Upper lobe of right lung (tissue), 1 donor: ENCODE results near the gene FAM13B. TPM values are rescaled to one million over a fixed set of nuclear protein-coding genes. Genes with fewer than 3 reads are reported as not detected.
"Not testable (repeated sequence)": the region's sequence is repeated elsewhere in the genome, so short reads cannot be mapped to it uniquely, and the experiment has no call there.

Experiments
- ATAC-seq: fragments of 200-7000 bp; cut with Tn5 transposase; one replicate; pipeline ENCODE4 v1.9.1; 2020; ENCODE audit warnings: mild to moderate bottlenecking, moderate library complexity
- DNase-seq: peaks from one replicate; pipeline ENCODE4 v3.0.0-alpha.2; 2020
- H3K27ac ChIP-seq: fragments of 200-600 bp; one replicate; pipeline ENCODE4 v1.8.0; 2022
- H3K27me3 ChIP-seq: fragments of 200-600 bp; one replicate; pipeline ENCODE4 v1.8.0; 2022; ENCODE audit warnings: mild to moderate bottlenecking
- H3K36me3 ChIP-seq: fragments of 200-600 bp; one replicate; pipeline ENCODE4 v1.8.0; 2022
- H3K4me1 ChIP-seq: fragments of 200-600 bp; one replicate; pipeline ENCODE4 v1.8.0; 2022
- H3K4me3 ChIP-seq: fragments of 200-600 bp; one replicate; pipeline ENCODE4 v1.8.0; 2022; ENCODE audit warnings: mild to moderate bottlenecking
- H3K9me3 ChIP-seq: fragments of 200-600 bp; one replicate; pipeline ENCODE4 v1.8.0; 2022
- intact Hi-C: fragments of 100-400 bp; cut with DNase I; formaldehyde crosslinking; loops from one replicate; pipeline ENCODE4 v1.11.0; 2022
- total RNA-seq: library from RNA; stranded (reverse); fragmentation: NEBNext Ultra II Directional; extraction: Animal tissue kit (Norgen Biotek cat#: 25700); gene quantifications from one replicate; pipeline ENCODE4 v1.2.1, GENCODE V29; 2021
- TF ChIP-seq, protein P1 (sequence below): fragments of 200-600 bp; IDR thresholded peaks from one replicate; pipeline ENCODE4 v1.8.0; 2022; ENCODE audit warnings: antibody characterized with exemption
- donor health status: DM: no; HTN: yes; CAD: no; lungs with severe emphysema.

FAM13B gene
- total RNA-seq, 1 donor from 2014 or later = 42.4 TPM

DNA sequence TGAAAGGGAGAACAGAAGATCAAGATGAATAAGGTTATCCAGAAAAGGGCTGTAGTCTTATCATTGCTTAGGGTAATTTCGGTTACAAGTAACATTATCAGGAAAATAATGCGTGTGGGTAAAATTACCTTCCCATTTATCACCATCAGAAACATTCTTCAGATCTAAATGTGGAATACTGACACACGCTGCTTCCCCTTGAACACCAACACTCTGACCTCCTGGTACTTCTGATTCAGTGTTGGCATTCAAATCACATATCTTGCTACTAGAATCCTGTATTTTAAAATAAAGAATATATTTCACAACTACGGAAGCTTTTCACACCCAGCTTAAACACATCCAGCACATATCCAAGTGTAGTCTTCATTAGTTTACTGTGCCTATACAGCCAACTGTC lies 73.4 kb downstream of the FAM13B start:
- Histone ChIP-seq H3K9me3 (no peaks in the 10 kb centered on the region), H3K36me3 (peaks cover 39% of the 10 kb centered on the region), H3K27ac (no peak overlapping the region), H3K4me1 (no peaks in the 10 kb centered on the region), H3K4me3 (no peak overlapping the region), H3K27me3 (no peaks in the 10 kb centered on the region)
- DNase-seq = no peak
- ATAC-seq = no peak
- intact Hi-C loops = no loop called here
- TF ChIP-seq, protein P1, sequence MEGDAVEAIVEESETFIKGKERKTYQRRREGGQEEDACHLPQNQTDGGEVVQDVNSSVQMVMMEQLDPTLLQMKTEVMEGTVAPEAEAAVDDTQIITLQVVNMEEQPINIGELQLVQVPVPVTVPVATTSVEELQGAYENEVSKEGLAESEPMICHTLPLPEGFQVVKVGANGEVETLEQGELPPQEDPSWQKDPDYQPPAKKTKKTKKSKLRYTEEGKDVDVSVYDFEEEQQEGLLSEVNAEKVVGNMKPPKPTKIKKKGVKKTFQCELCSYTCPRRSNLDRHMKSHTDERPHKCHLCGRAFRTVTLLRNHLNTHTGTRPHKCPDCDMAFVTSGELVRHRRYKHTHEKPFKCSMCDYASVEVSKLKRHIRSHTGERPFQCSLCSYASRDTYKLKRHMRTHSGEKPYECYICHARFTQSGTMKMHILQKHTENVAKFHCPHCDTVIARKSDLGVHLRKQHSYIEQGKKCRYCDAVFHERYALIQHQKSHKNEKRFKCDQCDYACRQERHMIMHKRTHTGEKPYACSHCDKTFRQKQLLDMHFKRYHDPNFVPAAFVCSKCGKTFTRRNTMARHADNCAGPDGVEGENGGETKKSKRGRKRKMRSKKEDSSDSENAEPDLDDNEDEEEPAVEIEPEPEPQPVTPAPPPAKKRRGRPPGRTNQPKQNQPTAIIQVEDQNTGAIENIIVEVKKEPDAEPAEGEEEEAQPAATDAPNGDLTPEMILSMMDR = no peak

DNA sequence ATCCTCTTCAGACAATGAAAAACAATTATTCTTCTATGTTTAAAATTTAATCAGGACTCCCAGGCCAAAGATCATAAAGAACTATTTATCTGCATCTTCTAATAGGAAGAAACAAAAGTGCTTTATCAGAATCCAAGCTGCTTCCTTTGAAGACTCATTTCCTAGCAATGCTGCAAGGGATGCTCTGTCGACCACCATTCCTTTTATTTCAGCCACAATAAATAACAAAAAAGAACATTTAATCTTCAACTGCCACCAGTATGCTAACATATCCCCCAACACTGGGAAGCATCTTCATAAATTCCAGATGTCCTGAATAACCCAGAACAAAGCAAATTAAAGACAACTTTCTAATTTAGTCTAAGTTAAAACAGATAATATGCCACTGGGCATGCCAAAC lies 74.9 kb downstream of the FAM13B start:
- H3K36me3 ChIP-seq = peaks cover 48% of the 10 kb centered on the region
- H3K9me3 ChIP-seq = no peaks in the 10 kb centered on the region
- no peaks in the 10 kb centered on the region for H3K4me1 ChIP-seq
- TF ChIP-seq, protein P1 = no peak
- ATAC-seq (no peak), DNase-seq (no peak)
- H3K4me3 ChIP-seq = no peak overlapping the region
- no peak overlapping the region for H3K27ac ChIP-seq
- intact Hi-C loops = no loop called here
- H3K27me3 ChIP-seq = no peaks in the 10 kb centered on the region

GRCh38 chr5:137954131-137954879 lies 78.6 kb downstream of the FAM13B start:
- no peaks in the 10 kb centered on the region for H3K9me3 ChIP-seq
- no peak overlapping the region for H3K27ac ChIP-seq
- ATAC-seq (peak; percentile 41), DNase-seq (no peak)
- peaks cover 61% of the 10 kb centered on the region for H3K36me3 ChIP-seq
- no peaks in the 10 kb centered on the region for H3K4me1 ChIP-seq
- no peak overlapping the region for H3K4me3 ChIP-seq
- TF ChIP-seq, protein P1 = no peak
- intact Hi-C loops = no loop called here
- H3K27me3 ChIP-seq = no peaks in the 10 kb centered on the region

- no peak overlapping the region for H3K4me3 ChIP-seq
- ATAC-seq (no peak), DNase-seq (no peak)
- peaks cover 99% of the 10 kb centered on the region for H3K36me3 ChIP-seq
- H3K27ac ChIP-seq = no peak overlapping the region
- intact Hi-C loops = no loop called here
- H3K4me1 ChIP-seq = no peaks in the 10 kb centered on the region
- H3K9me3 ChIP-seq = no peaks in the 10 kb centered on the region
- TF ChIP-seq, protein P1 = no peak
- no peaks in the 10 kb centered on the region for H3K27me3 ChIP-seq
Measured at GRCh38 chr5:137945825-137946224, 87.1 kb downstream of the FAM13B start.

DNA sequence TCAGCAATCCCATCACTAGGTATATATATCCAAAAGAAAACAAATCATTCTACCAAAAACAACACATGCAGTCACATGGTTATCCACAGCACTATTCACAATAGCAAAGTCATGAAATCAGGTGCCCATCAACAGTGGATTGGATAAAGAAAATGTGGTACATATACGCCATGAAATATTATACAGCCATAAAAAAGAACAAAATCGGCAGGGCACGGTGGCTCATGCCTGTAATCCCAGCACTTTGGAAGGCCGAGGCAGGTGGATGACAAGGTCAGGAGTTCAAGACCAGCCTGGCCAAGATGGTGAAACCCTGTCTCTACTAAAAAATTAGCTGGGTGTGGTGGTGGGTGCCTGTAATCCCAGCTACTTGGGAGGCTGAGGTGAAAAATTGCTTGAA lies 88.6 kb downstream of the FAM13B start:
- intact Hi-C loops = not testable (repeated sequence)
- H3K36me3 ChIP-seq = peaks cover 100% of the 10 kb centered on the region

GRCh38 chr5:137939331-137939730 lies 93.5 kb downstream of the FAM13B start:
- DNase-seq (no peak), ATAC-seq (no peak)
- intact Hi-C loops = no loop called here
- TF ChIP-seq, protein P1 = no peak
- H3K36me3 ChIP-seq = peaks cover 79% of the 10 kb centered on the region
- no peak overlapping the region for H3K27ac ChIP-seq
- H3K27me3 ChIP-seq = no peaks in the 10 kb centered on the region
- no peaks in the 10 kb centered on the region for H3K9me3 ChIP-seq
- no peak overlapping the region for H3K4me3 ChIP-seq
- H3K4me1 ChIP-seq = no peaks in the 10 kb centered on the region

More for the DNA sequence above, 88.6 kb downstream of the FAM13B start:
- not testable (repeated sequence) for ATAC-seq, DNase-seq, H3K4me3 ChIP-seq, H3K27ac ChIP-seq, H3K27me3 ChIP-seq, H3K9me3 ChIP-seq, H3K4me1 ChIP-seq
